ENCODE measurements around the gene HNRNPF. TPM values are rescaled to one million over a fixed set of nuclear protein-coding genes. Genes with fewer than 3 reads are reported as not detected.

The HNRNPF gene
- total RNA-seq, 1 donor from 2014 or later: 150 TPM

DNA sequence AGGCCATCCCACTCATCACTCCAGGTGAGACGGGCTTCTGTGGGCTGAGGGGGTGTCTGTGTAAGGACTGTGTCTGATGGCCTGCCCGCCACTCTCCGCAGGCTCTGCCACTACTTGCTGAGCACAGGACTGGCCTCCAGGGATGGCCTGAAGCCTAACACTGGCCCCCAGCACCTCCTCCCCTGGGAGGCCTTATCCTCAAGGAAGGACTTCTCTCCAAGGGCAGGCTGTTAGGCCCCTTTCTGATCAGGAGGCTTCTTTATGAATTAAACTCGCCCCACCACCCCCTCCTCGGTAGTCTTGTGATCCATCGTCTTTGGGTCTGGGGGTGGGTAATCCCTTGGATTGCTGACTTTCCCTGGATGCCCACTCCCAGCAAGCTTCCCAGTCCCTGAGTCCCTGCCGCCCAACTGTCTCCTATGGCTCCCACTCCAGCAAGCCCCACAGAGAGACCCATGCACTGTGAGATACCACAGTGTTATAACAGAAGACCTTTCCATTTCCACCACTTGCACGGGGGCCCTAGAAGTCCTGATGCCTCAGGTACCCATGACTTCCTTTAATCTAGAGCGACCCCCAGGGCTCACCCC, 32.8 kb downstream of the HNRNPF start:
- Histone ChIP-seq H3K27ac (no peak overlapping the region), H3K9me3 (no peaks in the 10 kb centered on the region), H3K27me3 (no peaks in the 10 kb centered on the region), H3K36me3 (no peaks in the 10 kb centered on the region), H3K4me1 (no peaks in the 10 kb centered on the region), H3K4me3 (no peak overlapping the region)
- intact Hi-C loops (cut with DNase I): no loop called here
- no peak for DNase-seq (ENCODE audit: extremely low spot score in 2 of 2)
- no peak for TF ChIP-seq POLR2A (IDR thresholded peaks at IDR 0.05)
- TF ChIP-seq, protein P1, sequence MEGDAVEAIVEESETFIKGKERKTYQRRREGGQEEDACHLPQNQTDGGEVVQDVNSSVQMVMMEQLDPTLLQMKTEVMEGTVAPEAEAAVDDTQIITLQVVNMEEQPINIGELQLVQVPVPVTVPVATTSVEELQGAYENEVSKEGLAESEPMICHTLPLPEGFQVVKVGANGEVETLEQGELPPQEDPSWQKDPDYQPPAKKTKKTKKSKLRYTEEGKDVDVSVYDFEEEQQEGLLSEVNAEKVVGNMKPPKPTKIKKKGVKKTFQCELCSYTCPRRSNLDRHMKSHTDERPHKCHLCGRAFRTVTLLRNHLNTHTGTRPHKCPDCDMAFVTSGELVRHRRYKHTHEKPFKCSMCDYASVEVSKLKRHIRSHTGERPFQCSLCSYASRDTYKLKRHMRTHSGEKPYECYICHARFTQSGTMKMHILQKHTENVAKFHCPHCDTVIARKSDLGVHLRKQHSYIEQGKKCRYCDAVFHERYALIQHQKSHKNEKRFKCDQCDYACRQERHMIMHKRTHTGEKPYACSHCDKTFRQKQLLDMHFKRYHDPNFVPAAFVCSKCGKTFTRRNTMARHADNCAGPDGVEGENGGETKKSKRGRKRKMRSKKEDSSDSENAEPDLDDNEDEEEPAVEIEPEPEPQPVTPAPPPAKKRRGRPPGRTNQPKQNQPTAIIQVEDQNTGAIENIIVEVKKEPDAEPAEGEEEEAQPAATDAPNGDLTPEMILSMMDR (IDR thresholded peaks at IDR 0.05): no peak
- no peak for TF ChIP-seq POLR2AphosphoS5 (IDR thresholded peaks at IDR 0.05; ENCODE audit: insufficient read depth in 1 of 2, low read depth in 1 of 2)

DNA sequence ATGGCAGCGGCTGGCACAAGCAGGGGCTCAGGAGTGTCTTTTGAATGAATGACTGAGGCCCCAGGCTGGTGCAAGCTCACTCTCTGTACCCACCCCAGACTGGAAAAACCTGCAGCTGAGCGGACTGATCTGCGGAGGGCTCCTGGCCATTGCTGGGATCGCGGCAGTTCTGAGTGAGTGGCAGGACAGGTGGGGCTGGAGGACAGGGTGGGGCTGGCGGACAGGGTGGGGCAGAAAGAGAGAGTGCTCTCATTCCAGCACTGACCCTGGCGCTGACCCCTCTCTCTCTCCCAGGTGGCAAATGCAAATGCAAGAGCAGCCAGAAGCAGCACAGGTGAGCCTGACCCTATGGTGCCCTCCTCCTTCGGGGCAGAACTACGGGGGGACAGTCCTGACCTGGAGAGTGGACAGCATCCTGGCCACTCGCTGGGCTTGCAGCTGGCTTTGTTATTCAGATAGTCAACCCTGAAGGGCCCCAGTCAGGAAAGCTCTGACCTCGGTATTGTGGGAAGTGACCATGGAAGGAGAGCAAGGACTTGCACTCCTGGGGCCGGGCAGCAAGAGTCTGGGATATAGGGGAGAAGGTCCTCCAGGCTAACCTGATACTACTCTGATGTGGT, 33.5 kb downstream of the HNRNPF start:
- intact Hi-C loops (cut with DNase I): no loop called here
- no peak overlapping the region for H3K27ac ChIP-seq

DNA sequence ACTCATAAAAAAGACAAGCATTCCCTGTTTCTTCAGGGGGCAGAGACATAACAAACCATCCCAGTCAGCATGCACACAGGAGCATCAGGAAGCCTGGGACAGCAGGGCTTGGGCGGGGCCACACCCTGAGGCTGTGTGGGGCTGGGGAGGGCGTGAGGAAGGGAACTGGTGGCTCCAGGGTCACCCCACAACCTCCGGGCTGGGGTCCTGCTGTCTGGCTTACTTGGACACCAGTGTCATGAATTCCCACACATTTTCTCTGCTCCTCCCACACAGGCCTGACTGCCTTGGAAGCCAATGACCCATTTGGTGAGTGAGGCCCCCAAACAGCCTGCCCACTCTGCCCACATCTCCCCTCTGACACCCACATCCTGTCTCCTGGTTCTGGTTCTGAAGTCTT, 34.8 kb downstream of the HNRNPF start:
- DNase-seq (ENCODE audit: extremely low spot score in 2 of 2): no peak
- Histone ChIP-seq H3K27ac (no peak overlapping the region), H3K9me3 (no peaks in the 10 kb centered on the region), H3K27me3 (no peaks in the 10 kb centered on the region), H3K4me3 (no peak overlapping the region), H3K4me1 (no peaks in the 10 kb centered on the region), H3K36me3 (no peaks in the 10 kb centered on the region)
- no peak for TF ChIP-seq POLR2A (IDR thresholded peaks at IDR 0.05)
- TF ChIP-seq, protein P1 (IDR thresholded peaks at IDR 0.05): no peak
- TF ChIP-seq POLR2AphosphoS5 (IDR thresholded peaks at IDR 0.05; ENCODE audit: insufficient read depth in 1 of 2, low read depth in 1 of 2): no peak
- intact Hi-C loops (cut with DNase I): no loop called here

More for the DNA sequence above, 33.5 kb downstream of the HNRNPF start:
- no peaks in the 10 kb centered on the region for H3K27me3 ChIP-seq
- H3K4me1 ChIP-seq: no peaks in the 10 kb centered on the region
- no peaks in the 10 kb centered on the region for H3K9me3 ChIP-seq
- DNase-seq (ENCODE audit: extremely low spot score in 2 of 2): no peak
- no peak overlapping the region for H3K4me3 ChIP-seq
- H3K36me3 ChIP-seq: no peaks in the 10 kb centered on the region
- TF ChIP-seq POLR2AphosphoS5 (IDR thresholded peaks at IDR 0.05; ENCODE audit: insufficient read depth in 1 of 2, low read depth in 1 of 2): no peak
- no peak for TF ChIP-seq POLR2A (IDR thresholded peaks at IDR 0.05)
- TF ChIP-seq, protein P1 (IDR thresholded peaks at IDR 0.05): no peak

DNA sequence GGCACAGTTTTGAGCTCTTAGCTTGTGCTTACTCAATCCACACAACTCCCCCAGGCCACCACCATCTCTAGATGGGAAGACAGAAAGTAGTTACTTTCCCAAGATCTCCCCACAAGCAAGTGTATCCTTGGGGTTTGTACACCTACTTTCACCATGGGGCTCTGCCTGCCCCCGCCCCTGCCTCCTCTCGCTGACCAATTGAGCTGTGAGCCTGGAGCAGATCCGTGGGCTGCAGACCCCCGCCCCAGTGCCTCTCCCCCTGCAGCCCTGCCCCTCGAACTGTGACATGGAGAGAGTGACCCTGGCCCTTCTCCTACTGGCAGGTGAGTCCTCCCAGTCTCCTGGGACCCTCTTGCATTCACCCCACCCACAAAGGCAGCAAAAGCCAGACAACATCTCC, 35.5 kb downstream of the HNRNPF start:
- Histone ChIP-seq H3K36me3 (no peaks in the 10 kb centered on the region), H3K4me3 (no peak overlapping the region), H3K4me1 (no peaks in the 10 kb centered on the region), H3K27me3 (no peaks in the 10 kb centered on the region), H3K27ac (no peak overlapping the region), H3K9me3 (no peaks in the 10 kb centered on the region)
- intact Hi-C loops (cut with DNase I): no loop called here
- DNase-seq (ENCODE audit: extremely low spot score in 2 of 2): no peak
- TF ChIP-seq POLR2A (IDR thresholded peaks at IDR 0.05) (no peak), POLR2AphosphoS5 (IDR thresholded peaks at IDR 0.05; ENCODE audit: insufficient read depth in 1 of 2, low read depth in 1 of 2) (no peak)
- TF ChIP-seq, protein P1 (IDR thresholded peaks at IDR 0.05): no peak

DNA sequence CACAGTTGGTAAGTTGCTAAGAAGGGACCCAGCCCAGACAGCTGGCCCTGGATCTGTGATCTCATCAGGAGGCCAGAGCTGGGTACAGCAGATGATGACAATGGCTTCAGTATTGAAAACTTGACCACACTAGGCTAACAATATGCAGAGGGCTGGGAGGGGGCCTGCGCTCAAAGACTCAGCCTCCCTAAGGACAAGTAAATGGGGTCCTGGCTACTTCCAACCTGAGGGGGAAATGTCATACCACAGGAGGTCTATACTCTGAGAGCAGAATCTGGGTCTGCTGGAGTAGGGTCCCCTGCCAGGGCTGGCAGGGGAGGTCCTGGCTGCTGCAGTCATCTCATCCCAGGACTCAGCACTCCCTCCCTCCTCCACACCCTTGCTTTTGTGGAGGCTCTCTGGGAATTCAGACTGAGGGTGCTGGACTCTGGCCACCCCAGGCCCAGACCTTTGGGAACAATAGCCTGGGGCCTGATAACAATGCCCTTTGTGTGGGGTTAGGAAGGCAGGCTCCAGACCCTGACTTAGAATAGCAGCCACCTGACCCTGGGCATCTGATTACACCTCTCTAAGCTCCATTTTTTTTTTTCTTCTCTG, 36.1 kb downstream of the HNRNPF start:
- no peaks in the 10 kb centered on the region for H3K9me3 ChIP-seq
- intact Hi-C loops (cut with DNase I): no loop called here
- TF ChIP-seq POLR2AphosphoS5 (IDR thresholded peaks at IDR 0.05; ENCODE audit: insufficient read depth in 1 of 2, low read depth in 1 of 2): no peak
- no peak for TF ChIP-seq POLR2A (IDR thresholded peaks at IDR 0.05)
- TF ChIP-seq, protein P1 (IDR thresholded peaks at IDR 0.05): no peak
- H3K27me3 ChIP-seq: no peaks in the 10 kb centered on the region
- no peak overlapping the region for H3K27ac ChIP-seq
- H3K4me3 ChIP-seq: no peak overlapping the region
- no peaks in the 10 kb centered on the region for H3K36me3 ChIP-seq
- no peak for DNase-seq (ENCODE audit: extremely low spot score in 2 of 2)
- H3K4me1 ChIP-seq: no peaks in the 10 kb centered on the region

Measured in vagina (tissue), 2 donors.